ENCODE data around the gene DLGAP4. TPM values are rescaled to one million over a fixed set of nuclear protein-coding genes. Genes with fewer than 3 reads are reported as not detected.

Gene DLGAP4
- total and polyA plus RNA-seq, 2 of the 13 experiments (the other 11 are each of a cell fraction or from before 2014, with no cell fraction given) = 15.2 to 26.7 TPM

DNA sequence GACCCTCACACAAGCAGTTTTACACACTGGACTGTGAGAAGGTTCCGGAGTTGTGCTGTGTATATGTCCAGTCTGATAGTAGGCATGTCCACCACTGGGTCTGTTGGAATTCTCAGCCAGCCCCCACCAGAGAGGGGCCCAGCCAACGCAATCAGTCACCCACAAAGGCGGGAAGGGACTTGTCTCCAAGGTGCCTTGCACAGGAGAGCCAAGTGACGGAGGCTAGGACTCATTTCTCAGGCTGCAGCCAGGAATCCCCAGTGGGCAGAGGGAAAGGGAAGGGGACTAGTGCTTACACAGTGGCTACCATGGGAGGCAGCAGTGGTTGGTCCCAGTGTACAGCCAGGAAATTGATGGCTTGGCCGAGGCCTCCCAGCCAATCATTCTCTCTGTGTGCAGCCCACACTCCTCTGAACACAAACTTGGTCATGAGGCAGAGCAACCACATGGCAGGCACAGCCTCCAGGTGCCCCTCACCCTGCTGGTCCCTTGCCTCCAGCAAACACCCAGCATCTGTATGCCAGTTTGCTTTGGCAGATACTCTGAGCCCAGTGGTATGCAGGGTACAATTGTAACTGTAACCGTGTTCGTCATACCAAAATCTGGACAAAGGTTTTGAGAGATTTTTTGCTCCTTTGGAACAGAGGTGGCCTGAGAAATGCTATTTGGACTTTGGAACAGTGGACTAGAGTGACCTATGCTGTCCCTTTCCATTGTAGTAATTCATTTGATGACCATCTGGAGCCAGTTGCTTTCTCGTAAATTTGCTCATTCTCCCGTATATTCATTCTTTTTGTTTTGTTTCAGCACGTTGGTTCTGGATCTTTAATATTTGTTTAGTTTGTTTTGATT, 162.2 kb downstream of the DLGAP4 start (continued):
- TF ChIP-seq MAFF (IDR thresholded peaks at IDR 0.05; ENCODE audit: low read depth, low read length) (no peak), SMYD3 (CRISPR knock-in tag; IDR thresholded peaks at IDR 0.05) (peak; percentile 84; the same call in 1 of the 2 replicates), ZNF296 (CRISPR knock-in tag; conservative IDR thresholded peaks at IDR 0.05) (peak; percentile 75; the same call in 1 of the 2 replicates), FOXA1 (IDR thresholded peaks at IDR 0.05) (no peak), FOXA1 (CRISPR knock-in tag; IDR thresholded peaks at IDR 0.05) (peak; percentile 63), TBX2 (CRISPR knock-in tag; IDR thresholded peaks at IDR 0.05; ENCODE audit: borderline replicate concordance) (peak; percentile 13; the same call in 1 of the 2 replicates), ARID4A (CRISPR knock-in tag; IDR thresholded peaks at IDR 0.05; ENCODE audit: borderline replicate concordance) (peak; percentile 80), RFX3 (CRISPR knock-in tag; IDR thresholded peaks at IDR 0.05) (peak; percentile 39), HMGXB3 (CRISPR knock-in tag; IDR thresholded peaks at IDR 0.05; ENCODE audit: borderline replicate concordance) (peak; percentile 62; the same call in 1 of the 2 replicates), ZMAT3 (CRISPR knock-in tag; conservative IDR thresholded peaks at IDR 0.05) (peak; percentile 96), MXD4 (CRISPR knock-in tag; IDR thresholded peaks at IDR 0.05) (peak; percentile 70), ZNF574 (CRISPR knock-in tag; IDR thresholded peaks at IDR 0.05) (peak; percentile 67; the same call in 1 of the 2 replicates), CBX5 (CRISPR knock-in tag; IDR thresholded peaks at IDR 0.05; ENCODE audit: borderline replicate concordance) (peak; percentile 93; the same call in 1 of the 2 replicates), ZNF446 (CRISPR knock-in tag; IDR thresholded peaks at IDR 0.05) (no peak)
- TF ChIP-seq, protein P1, sequence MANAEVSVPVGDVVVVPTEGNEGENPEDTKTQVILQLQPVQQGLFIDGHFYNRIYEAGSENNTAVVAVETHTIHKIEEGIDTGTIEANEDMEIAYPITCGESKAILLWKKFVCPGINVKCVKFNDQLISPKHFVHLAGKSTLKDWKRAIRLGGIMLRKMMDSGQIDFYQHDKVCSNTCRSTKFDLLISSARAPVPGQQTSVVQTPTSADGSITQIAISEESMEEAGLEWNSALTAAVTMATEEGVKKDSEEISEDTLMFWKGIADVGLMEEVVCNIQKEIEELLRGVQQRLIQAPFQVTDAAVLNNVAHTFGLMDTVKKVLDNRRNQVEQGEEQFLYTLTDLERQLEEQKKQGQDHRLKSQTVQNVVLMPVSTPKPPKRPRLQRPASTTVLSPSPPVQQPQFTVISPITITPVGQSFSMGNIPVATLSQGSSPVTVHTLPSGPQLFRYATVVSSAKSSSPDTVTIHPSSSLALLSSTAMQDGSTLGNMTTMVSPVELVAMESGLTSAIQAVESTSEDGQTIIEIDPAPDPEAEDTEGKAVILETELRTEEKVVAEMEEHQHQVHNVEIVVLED (CRISPR knock-in tag; IDR thresholded peaks at IDR 0.05; ENCODE audit: borderline replicate concordance) = peak; percentile 14; the same call in 1 of the 2 replicates

All from HepG2 (cell line).